Esophagus squamous epithelium (tissue), 4 donors: ENCODE data around the gene FGD6.

Source experiments
- CTCF ChIP-seq, 6 experiments: fragments of 450-650 bp in 4 of 6; fragments of 200-600 bp in 2 of 6; sonication (generic) in 2 of 6; IDR thresholded peaks; one replicate each; pipeline ENCODE4 v1.5.1; 2016 to 2019; ENCODE audit warnings: antibody characterized with exemption in 6 of 6, mild to moderate bottlenecking in 4 of 6, moderate library complexity in 4 of 6
- POLR2A ChIP-seq, 4 donors: fragments of 450-650 bp; IDR thresholded peaks; one replicate each; pipeline ENCODE4 v1.6.1; 2017; ENCODE audit warnings: antibody characterized with exemption in 4 of 4, mild to moderate bottlenecking in 4 of 4, moderate library complexity in 3 of 4

GRCh38 chr12:95151406-95151805, 65.9 kb downstream of the FGD6 start:
- TF ChIP-seq CTCF (IDR thresholded peaks at IDR 0.05), result no peak
- TF ChIP-seq POLR2A (IDR thresholded peaks at IDR 0.05), result no peak
